Activated naive CD4-positive, alpha-beta T cell (primary cell): ENCODE results near the gene COX6A2.

Source experiments
- DNase-seq, 4 experiments: peaks; one replicate each; lab custom pipeline; 2025; lab: John Stamatoyannopoulos, UW

Gene COX6A2

GRCh38 chr16:31410082-31410481 lies 18.1 kb downstream of the COX6A2 start:
- no peak for DNase-seq

DNA sequence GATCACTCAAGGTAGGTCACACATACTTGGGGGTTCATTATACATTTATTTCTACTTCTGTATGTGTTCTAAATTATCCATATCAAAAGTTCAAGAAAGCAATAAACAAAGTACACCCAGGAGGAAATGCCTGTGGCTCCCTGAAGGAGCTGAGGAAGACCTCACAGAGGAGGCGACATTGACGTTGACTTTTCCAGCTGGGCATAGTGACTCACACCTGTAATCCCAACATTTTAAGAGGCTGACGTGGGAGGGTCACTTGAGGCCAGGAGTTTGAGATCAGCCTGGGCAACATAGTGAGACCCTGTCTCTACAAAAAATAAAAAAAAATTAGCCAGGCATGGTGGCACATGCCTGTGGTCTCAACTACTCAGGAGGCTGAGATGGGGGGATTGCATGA lies 18.7 kb downstream of the COX6A2 start:
- no peak for DNase-seq

GRCh38 chr16:31407406-31407805 lies 20.8 kb downstream of the COX6A2 start:
- DNase-seq, result no peak

GRCh38 chr16:31404353-31405064 lies 23.7 kb downstream of the COX6A2 start:
- DNase-seq, result no peak

DNA sequence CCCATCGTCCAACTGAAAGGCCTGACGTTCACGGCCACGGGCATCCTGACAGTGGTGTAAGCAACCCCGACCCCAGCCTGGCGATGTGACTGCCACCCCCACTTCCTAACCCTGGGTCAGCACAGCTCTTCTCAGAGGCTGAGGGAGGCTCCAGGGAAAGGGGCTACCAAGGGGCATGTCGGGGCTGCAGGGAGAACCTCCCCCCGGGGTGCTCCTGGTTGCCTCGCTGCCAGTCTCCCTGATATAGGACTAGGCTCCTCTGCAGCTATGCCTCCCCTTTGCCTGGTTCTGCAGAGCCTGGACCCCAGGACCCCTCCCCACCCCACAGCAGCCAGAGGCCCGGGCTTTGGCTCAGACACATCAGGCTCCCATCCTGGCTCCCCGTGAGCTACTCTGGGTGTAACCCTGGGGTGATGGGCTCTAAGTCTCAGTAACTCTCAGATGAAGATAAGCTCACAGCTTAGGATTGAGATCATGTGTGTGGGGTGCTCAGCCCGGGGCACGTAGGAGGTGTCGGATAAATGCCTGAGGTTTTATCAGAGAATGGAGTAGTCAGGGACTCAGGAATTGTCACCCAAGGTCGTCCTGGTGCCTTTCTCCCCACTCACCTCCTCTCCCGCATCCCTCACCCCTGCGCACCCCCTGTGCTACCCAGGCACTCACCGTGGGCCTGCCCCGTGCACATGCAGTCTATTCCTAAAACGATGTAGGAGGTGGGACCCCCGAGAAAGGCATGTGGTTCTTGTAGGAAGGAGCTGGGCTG lies 24.4 kb downstream of the COX6A2 start:
- DNase-seq, result no peak

DNA sequence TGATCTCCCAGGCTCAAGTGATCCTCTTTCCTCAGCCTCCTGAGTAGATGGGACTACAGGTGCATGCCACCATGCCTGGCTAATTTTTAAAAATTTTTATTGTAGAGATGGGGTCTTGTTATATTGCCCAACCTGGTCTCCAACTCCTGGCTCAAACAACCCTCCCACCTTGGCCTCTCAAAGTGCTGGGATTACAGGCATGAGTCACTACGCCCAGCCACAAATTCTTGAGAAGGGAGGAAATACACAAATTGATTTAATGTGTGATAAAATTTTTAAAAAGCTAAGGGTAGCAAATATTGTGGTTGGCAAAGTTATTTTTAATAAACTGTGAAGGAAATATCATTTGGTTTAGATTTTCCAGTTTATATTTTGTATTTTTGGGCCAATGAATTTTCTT lies 25.5 kb downstream of the COX6A2 start:
- no peak for DNase-seq

GRCh38 chr16:31401436-31401835 lies 26.7 kb downstream of the COX6A2 start:
- DNase-seq, result no peak

DNA sequence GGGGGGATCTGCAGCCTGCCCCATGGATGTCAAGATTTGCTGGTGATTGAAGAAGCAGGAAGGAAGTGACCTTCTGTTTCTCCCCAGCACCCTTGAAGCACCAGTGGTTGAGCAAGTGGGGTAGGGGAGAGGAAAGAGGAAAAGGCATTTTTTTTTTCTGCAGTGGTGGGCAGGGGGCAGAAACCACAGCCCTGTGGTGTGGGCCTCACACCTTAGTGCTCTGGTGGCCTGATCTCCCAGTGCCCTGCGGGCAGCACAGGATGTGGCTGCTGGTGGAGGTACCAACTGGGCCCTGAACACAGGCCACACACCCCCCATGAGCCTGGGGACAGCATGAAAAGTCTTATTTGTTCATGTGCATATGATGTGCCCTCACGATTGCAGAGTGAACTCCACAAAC lies 28.0 kb downstream of the COX6A2 start:
- DNase-seq, result no peak

DNA sequence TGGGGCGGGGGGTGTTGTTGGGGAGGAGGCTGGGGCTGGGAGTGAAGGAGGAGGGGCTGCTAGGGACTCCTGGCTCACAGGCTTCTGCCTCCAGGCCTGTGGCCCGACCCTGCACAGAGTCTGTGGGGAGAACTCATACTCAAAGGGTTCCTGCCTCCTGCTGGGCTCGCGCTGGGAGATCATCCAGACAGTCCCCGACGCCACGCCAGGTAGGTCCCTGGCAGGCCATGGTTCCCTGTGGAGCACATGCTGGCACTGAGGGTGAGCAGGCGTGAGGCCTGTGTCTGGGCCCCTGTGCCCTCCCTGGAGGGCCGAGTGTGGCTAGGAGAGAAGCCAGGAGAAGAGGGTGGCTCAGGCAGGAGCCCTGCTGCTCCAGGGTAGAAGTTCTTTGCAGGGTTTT lies 30.5 kb downstream of the COX6A2 start:
- no peak for DNase-seq

DNA sequence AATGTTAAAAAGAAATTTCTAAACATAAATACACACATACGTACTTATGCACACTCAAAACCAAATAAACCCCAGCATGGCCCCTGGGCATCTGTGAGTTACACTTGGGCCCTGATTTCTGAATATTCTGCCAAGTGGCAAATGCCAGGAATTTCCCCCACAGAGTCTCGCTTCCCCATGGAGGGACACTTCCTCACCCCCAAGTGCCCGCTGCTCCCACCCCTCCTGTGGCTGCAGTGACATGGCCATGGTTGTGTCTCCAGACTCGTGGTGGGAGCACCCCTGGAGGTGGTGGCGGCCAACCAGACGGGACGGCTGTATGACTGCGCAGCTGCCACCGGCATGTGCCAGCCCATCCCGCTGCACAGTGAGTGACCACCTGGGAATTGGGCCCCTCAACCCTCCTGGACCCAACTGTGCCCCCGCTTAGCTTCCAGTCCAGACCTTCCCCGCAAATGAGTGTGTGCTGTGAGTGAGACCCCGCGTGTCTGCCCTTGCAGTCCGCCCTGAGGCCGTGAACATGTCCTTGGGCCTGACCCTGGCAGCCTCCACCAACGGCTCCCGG lies 31.0 kb downstream of the COX6A2 start:
- DNase-seq, result no peak

DNA sequence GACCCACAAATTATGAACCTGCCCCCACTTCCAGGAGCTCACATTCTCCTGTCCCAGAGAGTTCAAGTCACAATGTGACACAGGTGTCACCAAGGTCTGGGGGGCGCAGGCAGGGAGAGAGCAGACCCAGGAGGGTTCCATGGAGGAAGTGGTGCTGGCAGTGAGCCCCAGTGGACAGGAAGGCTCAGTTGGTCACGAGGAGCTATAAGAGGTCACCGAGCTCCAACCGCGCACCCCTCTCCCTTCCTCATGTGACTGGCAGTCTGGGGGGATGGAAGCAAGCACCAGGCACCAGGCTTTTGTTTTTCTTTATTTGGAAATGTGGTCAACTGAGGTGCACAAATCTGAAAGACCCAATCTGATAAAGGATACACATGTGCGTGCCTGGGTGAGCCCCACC lies 32.5 kb downstream of the COX6A2 start:
- DNase-seq, result no peak

DNA sequence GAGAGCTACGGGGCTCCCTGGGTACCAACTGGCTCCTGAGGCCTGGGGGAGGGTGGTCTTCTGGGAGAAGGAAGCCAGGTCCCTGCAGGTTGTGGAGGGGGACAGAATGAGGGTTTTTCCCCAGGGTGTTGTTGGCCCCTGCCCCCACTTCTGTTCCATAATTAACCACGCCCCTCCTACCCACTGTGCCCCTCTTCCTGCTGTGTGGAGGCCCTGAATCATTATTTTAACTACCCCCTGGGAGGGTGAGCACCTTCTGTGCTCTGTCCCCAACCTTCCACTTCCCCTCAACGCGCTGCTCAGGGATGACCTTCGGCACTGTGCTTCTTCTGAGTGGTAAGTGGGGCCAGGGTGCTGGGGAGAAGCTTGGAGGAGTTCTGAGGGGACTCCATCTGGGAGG lies 35.1 kb downstream of the COX6A2 start, which contains the start of gene ITGAD:
Gene ITGAD (plus strand): TSS at position 280 of the 400 bp plus-strand sequence. CDS start 26 bp downstream, at position 306.
- no peak for DNase-seq

DNA sequence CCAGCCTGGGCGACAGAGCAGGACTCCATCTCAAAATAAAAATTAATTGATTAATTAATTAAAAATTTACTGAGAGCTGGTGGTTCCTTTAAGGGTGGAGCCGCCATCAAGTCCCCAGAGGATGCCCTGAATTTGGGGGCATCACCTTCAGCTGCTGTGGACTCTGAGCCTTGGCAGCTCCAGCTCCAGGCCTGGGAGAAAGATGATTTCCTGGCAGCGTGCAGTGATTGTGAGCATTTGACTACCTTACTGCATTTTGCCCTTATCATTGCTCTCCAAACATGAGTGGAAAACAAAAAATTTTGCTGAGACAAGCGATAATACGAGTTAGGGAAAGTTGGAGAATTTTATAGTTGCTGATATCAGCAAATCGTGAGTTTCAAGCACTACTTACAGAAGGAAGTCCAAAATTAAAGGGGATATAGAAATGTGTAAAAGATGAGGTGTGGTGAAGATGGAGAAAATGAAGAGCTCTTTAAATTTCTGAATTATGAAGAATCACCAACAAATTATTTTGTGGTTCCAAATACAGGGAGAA lies 37.6 kb downstream of the COX6A2 start:
- DNase-seq, result no peak

GRCh38 chr16:31388535-31388934 lies 39.6 kb downstream of the COX6A2 start:
- no peak for DNase-seq

DNA sequence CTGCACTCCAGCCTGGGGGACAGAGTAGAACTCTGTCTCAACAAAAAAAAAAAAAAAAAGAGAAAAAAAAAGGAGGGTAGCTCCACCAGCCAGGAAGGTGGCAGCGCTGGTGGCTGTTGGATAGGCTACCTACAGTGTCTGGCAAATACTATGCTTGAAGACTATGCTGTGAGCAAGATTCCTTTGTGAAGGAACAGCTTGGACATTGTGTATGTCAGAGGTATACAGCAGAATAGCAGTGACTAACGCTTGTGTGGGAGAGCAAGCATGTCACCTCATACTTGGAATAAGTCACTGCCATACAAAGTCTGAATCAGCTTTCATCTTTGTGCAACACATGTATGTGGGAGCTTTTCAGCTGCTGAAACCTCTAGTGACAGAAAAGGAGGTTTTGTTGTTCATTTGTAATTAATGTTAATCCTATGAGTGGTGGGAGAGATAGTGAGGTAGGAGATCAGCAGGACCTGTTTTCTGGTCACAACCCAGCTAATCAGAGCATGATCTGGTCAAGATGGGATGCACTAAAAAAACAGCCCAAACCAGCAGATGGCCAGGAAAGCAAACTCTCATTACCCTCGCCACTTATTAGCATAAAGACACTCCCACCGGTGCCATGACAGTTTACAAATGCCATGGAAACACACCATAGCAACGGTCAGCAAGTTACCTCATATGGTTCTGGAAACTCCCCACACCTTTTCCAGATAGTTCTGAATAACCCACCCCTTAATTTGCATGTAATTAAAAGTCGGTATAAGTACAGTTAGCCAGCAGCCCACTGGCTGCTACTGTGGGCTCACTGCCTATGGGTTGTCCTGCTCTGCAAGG lies 41.8 kb downstream of the COX6A2 start:
- no peak for DNase-seq

DNA sequence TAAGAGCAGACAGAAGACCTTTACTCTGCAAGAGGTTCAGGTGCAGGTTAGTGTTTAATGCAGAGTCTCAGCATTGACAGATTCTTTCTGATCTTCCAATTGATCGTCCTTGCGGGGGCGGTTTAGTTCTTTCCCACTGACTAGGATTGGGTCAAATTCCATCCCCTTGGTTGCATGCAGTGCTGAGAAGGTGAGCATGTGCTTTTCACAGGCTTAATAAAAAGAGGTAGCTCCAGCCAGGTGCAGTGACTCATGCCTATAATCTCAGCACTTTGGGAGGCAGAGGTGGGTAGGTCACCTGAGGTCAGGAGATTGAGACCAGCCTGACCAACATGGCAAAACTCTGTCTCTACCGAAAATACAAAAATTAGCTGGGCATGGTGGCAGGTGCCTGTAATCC lies 42.5 kb downstream of the COX6A2 start:
- no peak for DNase-seq

DNA sequence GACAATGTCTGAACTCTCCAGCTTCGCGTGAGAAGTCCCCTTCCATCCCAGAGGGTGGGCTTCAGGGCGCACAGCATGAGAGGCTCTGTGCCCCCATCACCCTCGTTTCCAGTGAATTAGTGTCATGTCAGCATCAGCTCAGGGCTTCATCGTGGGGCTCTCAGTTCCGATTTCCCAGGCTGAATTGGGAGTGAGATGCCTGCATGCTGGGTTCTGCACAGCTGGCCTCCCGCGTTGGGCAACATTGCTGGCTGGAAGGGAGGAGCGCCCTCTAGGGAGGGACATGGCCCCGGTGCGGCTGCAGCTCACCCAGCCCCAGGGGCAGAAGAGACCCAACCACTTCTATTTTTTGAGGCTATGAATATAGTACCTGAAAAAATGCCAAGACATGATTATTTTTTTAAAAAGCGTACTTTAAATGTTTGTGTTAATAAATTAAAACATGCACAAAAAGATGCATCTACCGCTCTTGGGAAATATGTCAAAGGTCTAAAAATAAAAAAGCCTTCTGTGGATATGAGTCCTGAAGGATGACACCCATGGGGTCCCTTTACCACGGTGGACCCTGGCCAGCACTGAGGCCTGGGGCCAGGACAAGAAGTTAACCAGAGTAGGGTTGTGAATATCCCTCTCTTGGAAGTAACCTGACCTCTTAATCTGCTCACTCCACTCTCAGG lies 45.5 kb downstream of the COX6A2 start:
- peak in 3 of 4 experiments; percentile 7 to 28 (median 25) for DNase-seq

GRCh38 chr16:31380201-31380600 lies 48.0 kb downstream of the COX6A2 start:
- no peak for DNase-seq
